Kidney (tissue), 14 donors: Measurements from ENCODE around the gene UBAC2. TPM values are rescaled to one million over a fixed set of nuclear protein-coding genes. Genes with fewer than 3 reads are reported as not detected.

Experiments used
- DNase-seq, 5 donors: peaks; one replicate each; pipeline ENCODE4 v3.0.0-alpha.2; 2013 to 2020
- FAIRE-seq: peaks from 2 replicates; lab custom pipeline; 2012; peaks lifted over from hg19 to GRCh38; lab: Jason Lieb, UNC
- H3K27ac ChIP-seq, 2 donors: one replicate each; pipeline ENCODE4 v1.7.0; 2013; ENCODE audit warnings: low read depth in 2 of 2, low read length in 2 of 2, inconsistent platforms in 1 of 2
- H3K27me3 ChIP-seq: one replicate; pipeline ENCODE4 v1.7.1; 2013; ENCODE audit warnings: low read length, inconsistent platforms; ENCODE audit not compliant: control insufficient read depth, insufficient read depth
- H3K36me3 ChIP-seq, 3 donors: one replicate each; pipeline versions ENCODE4 v1.7.0 to v1.7.1; 2013; ENCODE audit warnings: low read length in 3 of 3, control low read depth in 1 of 3, inconsistent platforms in 1 of 3; ENCODE audit not compliant: insufficient read depth in 3 of 3, control insufficient read depth in 2 of 3
- H3K4me1 ChIP-seq, 3 donors: one replicate each; pipeline versions ENCODE4 v1.7.0 to v1.7.1; 2013; ENCODE audit warnings: low read length in 3 of 3, inconsistent platforms in 1 of 3, low read depth in 1 of 3; ENCODE audit not compliant: control insufficient read depth in 2 of 3, insufficient read depth in 2 of 3
- H3K4me3 ChIP-seq, 3 donors: one replicate each; pipeline versions ENCODE4 v1.7.0 to v1.8.1; 2013; ENCODE audit warnings: low read length in 3 of 3, control low read depth in 1 of 3, inconsistent platforms in 1 of 3
- H3K9ac ChIP-seq, 3 donors: one replicate each; pipeline versions ENCODE4 v1.7.0 to v1.7.1; 2013; ENCODE audit warnings: low read length in 3 of 3, control low read depth in 1 of 3, inconsistent platforms in 1 of 3
- H3K9me3 ChIP-seq, 3 donors: one replicate each; pipeline versions ENCODE4 v1.7.0 to v1.7.1; 2013; ENCODE audit warnings: low read length in 3 of 3, control low read depth in 1 of 3, inconsistent platforms in 1 of 3; ENCODE audit not compliant: control insufficient read depth in 2 of 3, insufficient read depth in 1 of 3
- CTCF ChIP-seq: IDR thresholded peaks from 3 replicates; pipeline ENCODE4 v1.5.1; 2012; ENCODE audit warnings: mild to moderate bottlenecking, moderate library complexity, borderline replicate concordance; ENCODE audit not compliant: insufficient read depth; ENCODE audit errors: extremely low read depth
- intact Hi-C: fragments of 100-400 bp; cut with DNase I; formaldehyde crosslinking; loops from one replicate; pipeline ENCODE4 v1.11.1; 2022
- polyA plus RNA-seq: library from polyadenylated mRNA; stranded (reverse); fragments of 350-450 nt; fragmentation: Illumina TruSeq; extraction: RNeasy Lipid Tissue Mini Kit (QIAGEN cat#74804); gene quantifications from one replicate; pipeline ENCODE4 v1.2.3, GENCODE V29; 2014; ENCODE audit warnings: low read depth, low replicate concordance; ENCODE audit not compliant: insufficient read depth
- total RNA-seq: library from RNA; stranded (reverse); fragmentation: NEBNext Ultra II Directional; extraction: Animal tissue kit (Norgen Biotek cat#: 25700); gene quantifications from one replicate; pipeline ENCODE4 v1.2.1, GENCODE V29; 2021
- donor health status: control.
- donor health status: control.
- donor health status: control.
- donor health status: control.
- donor health status: control.
- donor health status: DM: yes; HTN: yes; CAD: no.
- donor health status: Normal renal cell carcinoma (clear cell type).

UBAC2 gene
- total and polyA plus RNA-seq, 2 donors from 2014 or later: 61.8 to 77.5 TPM

DNA sequence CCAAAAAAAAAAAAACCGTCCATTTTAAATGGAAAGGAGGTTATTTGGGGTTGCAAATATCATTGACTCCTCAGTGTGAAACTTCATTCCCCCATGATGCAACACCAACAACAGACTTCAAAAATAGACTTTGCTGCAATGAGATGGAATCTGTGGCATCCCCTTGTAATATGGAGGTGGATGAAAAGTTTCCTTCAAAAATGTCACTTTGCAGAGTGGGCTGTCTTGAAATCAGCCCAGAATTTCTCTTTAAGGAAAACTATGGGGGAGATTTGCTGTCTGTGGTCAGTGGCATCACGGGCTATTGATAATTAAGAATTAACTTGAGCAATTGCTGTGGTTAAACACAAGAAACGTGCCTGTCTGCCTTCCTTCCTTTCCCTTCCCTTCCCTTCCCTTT lies 56.1 kb downstream of the UBAC2 start:
- Histone ChIP-seq H3K4me3 (no peak overlapping the region), H3K4me1 (no peaks in the 10 kb centered on the region), H3K9ac (no peak overlapping the region), H3K27ac (no peak overlapping the region), H3K36me3 (peaks cover 0 to 10% (median 0%) of the 10 kb centered on the region in 3 donors), H3K27me3 (no peaks in the 10 kb centered on the region), H3K9me3 (no peaks in the 10 kb centered on the region)
- FAIRE-seq (no peak), DNase-seq (no peak)
- intact Hi-C loops: no loop called here
- TF ChIP-seq CTCF: no peak

GRCh38 chr13:99257291-99257690 lies 56.6 kb downstream of the UBAC2 start:
- no peaks in the 10 kb centered on the region for H3K9me3 ChIP-seq
- H3K27me3 ChIP-seq: no peaks in the 10 kb centered on the region
- H3K36me3 ChIP-seq: peaks cover 0 to 8% (median 0%) of the 10 kb centered on the region in 3 donors
- H3K27ac ChIP-seq: no peak overlapping the region
- intact Hi-C loops: no loop called here
- no peak for DNase-seq
- H3K4me1 ChIP-seq: no peaks in the 10 kb centered on the region
- FAIRE-seq: no peak
- no peak overlapping the region for H3K9ac ChIP-seq
- TF ChIP-seq CTCF: no peak
- no peak overlapping the region for H3K4me3 ChIP-seq

DNA sequence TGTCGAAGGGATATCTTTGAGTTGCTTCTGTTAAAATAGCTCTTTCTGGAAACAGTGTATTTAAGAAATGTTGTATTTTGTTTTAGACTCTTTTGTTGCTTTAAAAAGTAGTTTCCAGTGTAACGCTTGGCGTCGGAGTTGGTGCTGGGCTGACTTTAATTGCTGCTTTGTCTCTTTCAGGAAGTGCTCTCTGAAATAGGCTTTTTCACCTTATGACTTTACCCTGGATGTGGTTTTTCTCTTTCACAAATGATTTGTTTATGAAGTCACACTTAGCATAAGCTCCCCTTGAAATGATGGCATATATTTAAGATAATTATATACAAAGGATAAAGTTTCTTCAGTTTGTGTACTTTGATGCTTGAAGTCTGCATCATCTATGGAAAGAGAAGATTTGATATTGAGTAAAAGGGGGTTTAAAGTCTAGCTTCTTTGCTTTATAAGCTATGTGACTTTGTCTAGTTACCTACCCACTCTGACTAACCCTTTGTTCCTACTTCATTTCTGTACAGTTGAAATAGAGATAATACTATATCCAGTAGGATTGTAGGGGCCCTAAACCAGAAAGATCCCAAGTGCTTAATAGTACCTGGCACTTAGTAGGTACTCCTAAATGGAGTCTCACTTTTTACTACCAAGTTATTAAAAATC lies 57.7 kb downstream of the UBAC2 start, which contains the start of gene GPR18:
Gene GPR18 (minus strand): TSS at position 170 of the 651 bp plus-strand sequence. CDS start 2,507 bp downstream, outside the sequence.
- intact Hi-C loops: no loop called here
- H3K27ac ChIP-seq: no peak within 1 kb of the TSS

More for the DNA sequence above, 57.7 kb downstream of the UBAC2 start, which contains the start of gene GPR18:
- FAIRE-seq: no peak
- Histone ChIP-seq H3K27me3 (no peaks in the 10 kb centered on the region), H3K9me3 (no peaks in the 10 kb centered on the region), H3K36me3 (peaks cover 0 to 8% (median 0%) of the 10 kb centered on the region in 3 donors), H3K4me3 (no peak within 1 kb of the TSS), H3K9ac (no peak within 1 kb of the TSS), H3K4me1 (no peaks in the 10 kb centered on the region)
- TF ChIP-seq CTCF: no peak
- no peak for DNase-seq
